ENCODE results near the gene CRYGB. TPM values are rescaled to one million over a fixed set of nuclear protein-coding genes. Genes with fewer than 3 reads are reported as not detected.

CRYGB gene
- total and polyA plus RNA-seq, 2 of the 13 experiments (the other 11 are each of a cell fraction or from before 2014, with no cell fraction given) = not detected

DNA sequence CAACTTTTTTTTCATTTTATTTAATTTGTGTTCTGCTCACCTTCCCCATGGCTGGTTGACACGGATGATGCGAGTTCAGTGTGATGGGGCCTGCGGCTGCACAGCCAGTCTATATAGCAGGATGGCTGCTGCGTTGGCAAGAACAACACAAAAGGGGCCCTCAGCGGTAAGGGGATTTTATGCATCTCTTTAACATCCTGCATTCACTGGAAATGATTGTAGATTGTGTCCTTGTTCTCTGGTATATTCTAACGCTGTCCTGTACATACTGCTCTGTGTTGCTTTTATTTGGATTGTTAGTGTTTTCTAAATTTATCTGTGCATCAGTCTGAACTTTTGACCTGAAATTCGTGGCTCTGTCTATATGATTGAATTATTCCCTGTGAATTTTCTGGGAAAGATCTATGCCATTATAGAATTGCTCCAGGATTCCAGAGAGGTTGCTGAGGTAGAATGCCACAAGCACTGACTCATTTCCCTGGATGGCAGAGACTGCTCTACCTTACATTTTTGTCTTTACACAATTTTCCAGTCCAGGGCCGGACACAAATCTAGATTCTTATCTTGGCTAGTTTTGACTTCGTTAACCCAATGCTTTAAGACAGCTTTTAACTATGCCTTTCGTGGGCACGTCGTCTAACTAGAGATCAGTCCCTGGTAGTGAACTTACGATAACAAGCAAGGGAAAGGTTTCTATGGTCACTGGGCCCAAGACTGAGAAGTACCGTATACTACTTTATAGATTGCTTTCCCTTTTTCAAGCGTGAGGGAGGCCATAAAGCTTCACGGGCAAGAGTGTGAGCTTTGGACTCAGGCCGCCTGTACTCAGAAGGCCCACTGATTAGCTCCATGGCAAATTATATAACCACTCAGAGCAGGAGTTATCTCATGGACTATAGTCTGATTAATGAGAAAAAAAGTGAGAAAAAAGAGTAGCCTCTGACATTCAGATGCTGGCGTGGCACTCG is 15.9 kb downstream of the CRYGB start, which contains the start of gene CRYGC:
CRYGC (minus strand) TSS at position 85 of the 968 bp plus-strand sequence; CDS start at position 49, 36 bp downstream.
- Histone ChIP-seq H3K9ac (ENCODE audit: insufficient read depth, low read depth, low read length) (peak within 1 kb of the TSS; percentile 59), H3K36me3 (replicated peaks in 1 of 2; ENCODE audit: control insufficient read depth in 1 of 2, insufficient read depth in 2 of 2, low read length in 2 of 2) (no peaks in the 10 kb centered on the region), H3K79me2 (ENCODE audit: insufficient read depth, low read length) (no peaks in the 10 kb centered on the region), H2AFZ (ENCODE audit: low read length) (peak within 1 kb of the TSS; percentile 56), H3K4me2 (ENCODE audit: low read depth, low read length) (peak within 1 kb of the TSS; percentile 82), H3K27ac (ENCODE audit: extremely low read length, insufficient read depth, low read length) (peak within 1 kb of the TSS; percentile 71), H4K20me1 (ENCODE audit: insufficient read depth, low read length) (no peaks in the 10 kb centered on the region), H3K4me3 (replicated peaks in 1 of 3; ENCODE audit: insufficient read depth in 1 of 3, low read depth in 2 of 3, low read length in 3 of 3) (peak within 1 kb of the TSS; percentile 46 to 51 (median 46); a peak in 5 of 6 replicates), H3K4me1 (ENCODE audit: insufficient read depth, low read length) (peaks cover 33% of the 10 kb centered on the region), H3K9me3 (ENCODE audit: low read length) (no peaks in the 10 kb centered on the region), H3K27me3 (ENCODE audit: control insufficient read depth in 1 of 2, insufficient read depth in 2 of 2, low read length in 2 of 2) (no peaks in the 10 kb centered on the region)
- BruUV-seq (replicated peaks) = TSS peak; percentile 83
- intact Hi-C loops (cut with micrococcal nuclease; ENCODE audit: unreplicated experiment) = loop anchor here (1.0 kb wide), 2 partner anchors 13 to 251 kb away; no protein-coding TSS in a partner anchor
- DNase-seq (ENCODE audit: low spot score) (peak; percentile 84), ATAC-seq (peak; percentile 94), FAIRE-seq (peak; percentile 50)
- in situ Hi-C loops (cut with HindIII; ENCODE audit: extremely low pct_ligation_motif_present, low pct_unique_long_range_greater_than_20kb) = no loop called here
- CTCF ChIA-PET (ENCODE audit: low intra/inter-chr PET ratio, low total read pairs) = no interaction called here
- POLR2A ChIA-PET = interaction anchor here (0.9 to 1.4 kb wide), 4 partner anchors 12 to 136 kb away, joined by 5 to 11 read pairs (median 8); partner anchors contain the start of genes IDH1 and PIKFYVE
- WGBS (ENCODE audit: low lambda C conversion rate) = 26% methylated on average over 19 of the region's 19 CpGs
- TF ChIP-seq ZNF160 (CRISPR knock-in tag; IDR thresholded peaks at IDR 0.05) (no peak), GATAD2A (CRISPR knock-in tag; IDR thresholded peaks at IDR 0.05) (peak; percentile 74), ZNF460 (CRISPR knock-in tag; IDR thresholded peaks at IDR 0.05; ENCODE audit: borderline replicate concordance) (no peak), SRSF9 (IDR thresholded peaks at IDR 0.05; ENCODE audit: borderline replicate concordance, insufficient read depth, low read depth, low read length, poor library complexity, severe bottlenecking) (no peak), RCOR2 (CRISPR knock-in tag; IDR thresholded peaks at IDR 0.05) (peak; percentile 22; the same call in 1 of the 2 replicates), NKX3-1 (CRISPR knock-in tag; IDR thresholded peaks at IDR 0.05) (no peak), HIVEP1 (CRISPR knock-in tag; IDR thresholded peaks at IDR 0.05) (no peak), ZNF446 (CRISPR knock-in tag; IDR thresholded peaks at IDR 0.05) (no peak), ZFP82 (CRISPR knock-in tag; IDR thresholded peaks at IDR 0.05; ENCODE audit: borderline replicate concordance) (no peak), ERF (CRISPR knock-in tag; IDR thresholded peaks at IDR 0.05) (no peak), MAFG (CRISPR knock-in tag; IDR thresholded peaks at IDR 0.05) (no peak), MZF1 (CRISPR knock-in tag; IDR thresholded peaks at IDR 0.05; ENCODE audit: borderline replicate concordance) (no peak), HOXA7 (CRISPR knock-in tag; IDR thresholded peaks at IDR 0.05) (no peak), SIN3B (IDR thresholded peaks at IDR 0.05; ENCODE audit: low read length) (no peak), ZNF124 (CRISPR knock-in tag; IDR thresholded peaks at IDR 0.05) (peak; percentile 53; the same call in 1 of the 2 replicates), ZNF441 (CRISPR knock-in tag; IDR thresholded peaks at IDR 0.05; ENCODE audit: borderline replicate concordance) (no peak), ZNF788 (CRISPR knock-in tag; IDR thresholded peaks at IDR 0.05; ENCODE audit: borderline replicate concordance) (peak; percentile 43; the same call in 1 of the 2 replicates), NFYB (CRISPR knock-in tag; IDR thresholded peaks at IDR 0.05) (no peak), ELF4 (CRISPR knock-in tag; IDR thresholded peaks at IDR 0.05; ENCODE audit: borderline replicate concordance) (no peak), ZNF382 (CRISPR knock-in tag; IDR thresholded peaks at IDR 0.05; ENCODE audit: borderline replicate concordance) (no peak), HMG20B (CRISPR knock-in tag; conservative IDR thresholded peaks at IDR 0.05) (no peak)
- TF ChIP-seq, protein P1, sequence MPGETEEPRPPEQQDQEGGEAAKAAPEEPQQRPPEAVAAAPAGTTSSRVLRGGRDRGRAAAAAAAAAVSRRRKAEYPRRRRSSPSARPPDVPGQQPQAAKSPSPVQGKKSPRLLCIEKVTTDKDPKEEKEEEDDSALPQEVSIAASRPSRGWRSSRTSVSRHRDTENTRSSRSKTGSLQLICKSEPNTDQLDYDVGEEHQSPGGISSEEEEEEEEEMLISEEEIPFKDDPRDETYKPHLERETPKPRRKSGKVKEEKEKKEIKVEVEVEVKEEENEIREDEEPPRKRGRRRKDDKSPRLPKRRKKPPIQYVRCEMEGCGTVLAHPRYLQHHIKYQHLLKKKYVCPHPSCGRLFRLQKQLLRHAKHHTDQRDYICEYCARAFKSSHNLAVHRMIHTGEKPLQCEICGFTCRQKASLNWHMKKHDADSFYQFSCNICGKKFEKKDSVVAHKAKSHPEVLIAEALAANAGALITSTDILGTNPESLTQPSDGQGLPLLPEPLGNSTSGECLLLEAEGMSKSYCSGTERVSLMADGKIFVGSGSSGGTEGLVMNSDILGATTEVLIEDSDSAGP (CRISPR knock-in tag; IDR thresholded peaks at IDR 0.05; ENCODE audit: borderline replicate concordance) = no peak
- TF ChIP-seq, protein P2, sequence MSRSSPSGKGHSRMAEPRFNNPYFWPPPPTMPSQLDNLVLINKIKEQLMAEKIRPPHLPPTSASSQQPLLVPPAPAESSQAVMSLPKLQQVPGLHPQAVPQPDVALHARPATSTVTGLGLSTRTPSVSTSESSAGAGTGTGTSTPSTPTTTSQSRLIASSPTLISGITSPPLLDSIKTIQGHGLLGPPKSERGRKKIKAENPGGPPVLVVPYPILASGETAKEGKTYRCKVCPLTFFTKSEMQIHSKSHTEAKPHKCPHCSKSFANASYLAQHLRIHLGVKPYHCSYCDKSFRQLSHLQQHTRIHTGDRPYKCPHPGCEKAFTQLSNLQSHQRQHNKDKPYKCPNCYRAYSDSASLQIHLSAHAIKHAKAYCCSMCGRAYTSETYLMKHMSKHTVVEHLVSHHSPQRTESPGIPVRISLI (CRISPR knock-in tag; IDR thresholded peaks at IDR 0.05; ENCODE audit: borderline replicate concordance) = peak; percentile 58; the same call in 1 of the 2 replicates

Data from HepG2 (cell line).